Stomach (tissue), 9 donors: ENCODE results near the gene MICAL2. TPM values are rescaled to one million over a fixed set of nuclear protein-coding genes. Genes with fewer than 3 reads are reported as not detected.

Experiments
- DNase-seq, 2 donors: peaks; one replicate each; pipeline versions ENCODE4 v3.0.0 to v3.0.0-alpha.2; 2013 to 2019
- H3K27ac ChIP-seq, 5 donors: fragments of 200-600 bp in 4 of 5; sonication (generic) in 4 of 5; one replicate each; pipeline ENCODE4 v1.5.1; 2013 to 2019; ENCODE audit warnings: mild to moderate bottlenecking in 1 of 5, moderate library complexity in 1 of 5
- H3K27me3 ChIP-seq, 3 donors: fragments of 200-600 bp; sonication (generic); one replicate each; pipeline ENCODE4 v1.5.1; 2017 to 2019; ENCODE audit warnings: mixed run types in 1 of 3
- H3K36me3 ChIP-seq, 4 donors: fragments of 200-600 bp; sonication (generic); 1 replicate in 3 of 4; 2 replicates in 1 of 4; pipeline ENCODE4 v1.5.1; 2016 to 2019
- H3K4me1 ChIP-seq, 4 donors: fragments of 200-600 bp; sonication (generic); one replicate each; pipeline ENCODE4 v1.5.1; 2016 to 2019
- H3K4me3 ChIP-seq, 4 donors: fragments of 200-600 bp; sonication (generic) in 3 of 4; one replicate each; pipeline ENCODE4 v1.5.1; 2016 to 2019; ENCODE audit warnings: mild to moderate bottlenecking in 1 of 4
- H3K9me3 ChIP-seq, 4 donors: fragments of 200-600 bp; sonication (generic); one replicate each; pipeline ENCODE4 v1.5.1; 2016 to 2019
- EP300 ChIP-seq: sonication (generic); formaldehyde crosslinking; IDR thresholded peaks from one replicate; pipeline ENCODE4 v1.6.1; 2017; ENCODE audit warnings: antibody characterized with exemption
- POLR2A ChIP-seq, 4 donors: fragments of 450-650 bp; IDR thresholded peaks; one replicate each; pipeline ENCODE4 v1.6.1; 2016; ENCODE audit warnings: antibody characterized with exemption in 4 of 4, control low read depth in 2 of 4, mild to moderate bottlenecking in 1 of 4, moderate library complexity in 1 of 4
- POLR2AphosphoS5 ChIP-seq, 3 donors: sonication (generic); formaldehyde crosslinking; IDR thresholded peaks; one replicate each; pipeline ENCODE4 v1.6.1; 2016; ENCODE audit warnings: antibody characterized with exemption in 3 of 3
- WGBS, 5 donors: extraction: QIAGEN DNeasy Blood & Tissue Kit in 3 of 5; methylation state at CpG; one replicate each; pipeline versions ENCODE4 v1.1.5 to v1.1.7; 2013 to 2018; 5-methylcytosine and 5-hydroxymethylcytosine counted together
- intact Hi-C: fragments of 100-400 bp; cut with DNase I; formaldehyde crosslinking; loops from one replicate; pipeline ENCODE4 v1.15.1; 2023; ENCODE audit warnings: low total_unique reads
- polyA plus RNA-seq, 3 donors: library from polyadenylated mRNA; stranded (reverse); fragments of 200-250 nt; gene quantifications; one replicate each; pipeline ENCODE4 v1.2.3, GENCODE V29; 2013
- total RNA-seq, 5 donors: library from RNA; depleted of rRNA; stranded (reverse); fragments of >200 nt; gene quantifications; one replicate each; pipeline versions ENCODE4 v1.1.0 to v1.2.3, GENCODE V29; 2014 to 2016
- TF ChIP-seq, protein P1 (sequence below), 7 experiments: fragments of 450-650 bp in 4 of 7; fragments of 200-600 bp in 3 of 7; sonication (generic) in 3 of 7; IDR thresholded peaks; one replicate each; pipeline ENCODE4 v1.5.1; 2016 to 2019; ENCODE audit warnings: antibody characterized with exemption in 7 of 7, control low read depth in 2 of 7, mild to moderate bottlenecking in 1 of 7
- donor health status: healthy with polysubstance abuse.
- donor health status: Bipolar disorder and iron deficiency.
- donor health status: healthy.

The MICAL2 gene
- total and polyA plus RNA-seq, 8 donors = 11.2 to 165 (median 83.3) TPM

GRCh38 chr11:12278766-12279671 lies 168.6 kb downstream of the MICAL2 start:
- no peaks in the 10 kb centered on the region for H3K9me3 ChIP-seq
- WGBS, 5 donors = 59 to 74% (median 62%) methylated on average over 13 of the region's 13 CpGs
- no peaks in the 10 kb centered on the region for H3K36me3 ChIP-seq
- no peak overlapping the region for H3K4me3 ChIP-seq
- H3K27ac ChIP-seq = peak overlapping the region in 2 of 5 donors; percentile 37 to 51
- peaks cover 15 to 32% (median 26%) of the 10 kb centered on the region in 4 donors for H3K4me1 ChIP-seq
- intact Hi-C loops = no loop called here
- peak; percentile 31 to 64 for DNase-seq
- TF ChIP-seq POLR2A (IDR thresholded peaks at IDR 0.05) (no peak), POLR2AphosphoS5 (IDR thresholded peaks at IDR 0.05) (no peak), EP300 (no peak)
- TF ChIP-seq, protein P1, sequence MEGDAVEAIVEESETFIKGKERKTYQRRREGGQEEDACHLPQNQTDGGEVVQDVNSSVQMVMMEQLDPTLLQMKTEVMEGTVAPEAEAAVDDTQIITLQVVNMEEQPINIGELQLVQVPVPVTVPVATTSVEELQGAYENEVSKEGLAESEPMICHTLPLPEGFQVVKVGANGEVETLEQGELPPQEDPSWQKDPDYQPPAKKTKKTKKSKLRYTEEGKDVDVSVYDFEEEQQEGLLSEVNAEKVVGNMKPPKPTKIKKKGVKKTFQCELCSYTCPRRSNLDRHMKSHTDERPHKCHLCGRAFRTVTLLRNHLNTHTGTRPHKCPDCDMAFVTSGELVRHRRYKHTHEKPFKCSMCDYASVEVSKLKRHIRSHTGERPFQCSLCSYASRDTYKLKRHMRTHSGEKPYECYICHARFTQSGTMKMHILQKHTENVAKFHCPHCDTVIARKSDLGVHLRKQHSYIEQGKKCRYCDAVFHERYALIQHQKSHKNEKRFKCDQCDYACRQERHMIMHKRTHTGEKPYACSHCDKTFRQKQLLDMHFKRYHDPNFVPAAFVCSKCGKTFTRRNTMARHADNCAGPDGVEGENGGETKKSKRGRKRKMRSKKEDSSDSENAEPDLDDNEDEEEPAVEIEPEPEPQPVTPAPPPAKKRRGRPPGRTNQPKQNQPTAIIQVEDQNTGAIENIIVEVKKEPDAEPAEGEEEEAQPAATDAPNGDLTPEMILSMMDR (IDR thresholded peaks at IDR 0.05) = no peak
- H3K27me3 ChIP-seq = no peaks in the 10 kb centered on the region

DNA sequence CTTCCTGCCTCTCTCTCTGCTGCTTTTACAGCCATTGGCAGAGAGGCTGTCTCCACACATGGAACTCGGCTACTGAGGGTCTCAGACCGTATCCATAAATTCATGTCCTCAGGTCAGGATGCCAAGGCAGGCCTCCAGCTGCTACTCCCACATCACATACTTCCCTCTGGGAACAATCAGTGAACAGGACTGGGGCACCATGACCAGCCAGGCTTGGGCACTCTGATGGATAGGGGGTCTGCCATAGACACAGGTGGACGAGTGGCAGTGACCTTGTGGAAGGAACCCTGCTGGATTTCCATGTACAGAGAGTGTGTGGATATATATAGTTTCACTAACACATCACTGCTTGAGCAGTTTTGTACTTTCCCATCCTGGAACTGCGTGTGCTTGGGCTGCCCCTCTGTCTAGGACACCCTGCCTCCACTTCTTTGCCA lies 169.3 kb downstream of the MICAL2 start:
- H3K4me1 ChIP-seq = peaks cover 15 to 33% (median 26%) of the 10 kb centered on the region in 4 donors
- 85 to 91% (median 89%) methylated on average over 4 of the region's 4 CpGs for WGBS, 5 donors
- intact Hi-C loops = loop anchor here (5.0 kb wide), 1 partner anchor 232 kb away; no protein-coding TSS in a partner anchor
- DNase-seq = peak in 1 of 2 donors; percentile 23
- H3K4me3 ChIP-seq = no peak overlapping the region
- H3K36me3 ChIP-seq = no peaks in the 10 kb centered on the region
- no peak for TF ChIP-seq POLR2A (IDR thresholded peaks at IDR 0.05)
- TF ChIP-seq EP300 = no peak
- TF ChIP-seq, protein P1 (IDR thresholded peaks at IDR 0.05) = no peak
- no peak for TF ChIP-seq POLR2AphosphoS5 (IDR thresholded peaks at IDR 0.05)
- no peaks in the 10 kb centered on the region for H3K9me3 ChIP-seq
- H3K27ac ChIP-seq = peak overlapping the region in 2 of 5 donors; percentile 37 to 51
- H3K27me3 ChIP-seq = no peaks in the 10 kb centered on the region

GRCh38 chr11:12280199-12280837 lies 169.9 kb downstream of the MICAL2 start:
- Histone ChIP-seq H3K36me3 (no peaks in the 10 kb centered on the region), H3K27ac (peak overlapping the region in 3 of 5 donors; percentile 20 to 51 (median 37)), H3K27me3 (no peaks in the 10 kb centered on the region), H3K4me1 (peaks cover 15 to 39% (median 27%) of the 10 kb centered on the region in 4 donors), H3K4me3 (no peak overlapping the region), H3K9me3 (no peaks in the 10 kb centered on the region)
- intact Hi-C loops = loop anchor here (5.0 kb wide), 1 partner anchor 233 kb away; no protein-coding TSS in a partner anchor
- peak in 1 of 2 donors; percentile 24 for DNase-seq
- 57 to 66% (median 60%) methylated on average over 4 of the region's 4 CpGs for WGBS, 5 donors
- TF ChIP-seq EP300 (no peak), POLR2AphosphoS5 (IDR thresholded peaks at IDR 0.05) (no peak)

GRCh38 chr11:12280838-12281565 lies 170.6 kb downstream of the MICAL2 start:
- H3K4me3 ChIP-seq = no peak overlapping the region
- H3K27ac ChIP-seq = peak overlapping the region in 2 of 5 donors; percentile 37 to 51
- intact Hi-C loops = loop anchor here (5.0 kb wide), 1 partner anchor 234 kb away; no protein-coding TSS in a partner anchor
- 86 to 93% (median 91%) methylated on average over 9 to 15 of the region's 15 CpGs for WGBS, 5 donors
- H3K4me1 ChIP-seq = peaks cover 15 to 46% (median 33%) of the 10 kb centered on the region in 4 donors
- peak in 1 of 2 donors; percentile 22 for DNase-seq
- TF ChIP-seq, protein P1 (IDR thresholded peaks at IDR 0.05) = no peak
- TF ChIP-seq EP300 (no peak), POLR2A (IDR thresholded peaks at IDR 0.05) (no peak), POLR2AphosphoS5 (IDR thresholded peaks at IDR 0.05) (no peak)
- no peaks in the 10 kb centered on the region for H3K27me3 ChIP-seq
- H3K9me3 ChIP-seq = no peaks in the 10 kb centered on the region
- no peaks in the 10 kb centered on the region for H3K36me3 ChIP-seq
